GM19463 (cell line): ENCODE data around the gene GNB2.
A peak's percentile ranks its signal among the peaks of the same experiment; 100 is the strongest.

Source experiments
- ATAC-seq: cut with Tn5 transposase; IDR thresholded peaks from one replicate; pipeline ENCODE4 v1.9.1; 2021; ENCODE audit warnings: mild to moderate bottlenecking, moderate library complexity; ENCODE audit not compliant: unreplicated experiment

GNB2 gene

GRCh38 chr7:100673302-100673941 lies at the start of gene GNB2:
TSS of gene GNB2 (plus strand) at chr7:100673740. CDS start at chr7:100676266, 2,526 bp downstream.
- peak; percentile 66 for ATAC-seq

GRCh38 chr7:100623951-100624824 lies 49.4 kb upstream of the GNB2 start:
- ATAC-seq: no peak

GRCh38 chr7:100626055-100626454 lies 47.5 kb upstream of the GNB2 start:
- no peak for ATAC-seq

- peak; percentile 84 for ATAC-seq
Measured at GRCh38 chr7:100626530-100627237, 46.9 kb upstream of the GNB2 start.

- ATAC-seq: no peak
Measured at GRCh38 chr7:100627238-100627549, 46.3 kb upstream of the GNB2 start.

GRCh38 chr7:100629117-100629716 lies 44.3 kb upstream of the GNB2 start:
- no peak for ATAC-seq

- no peak for ATAC-seq
Measured at GRCh38 chr7:100630066-100630465, 43.5 kb upstream of the GNB2 start.

GRCh38 chr7:100632951-100633717 lies 40.4 kb upstream of the GNB2 start:
- peak; percentile 48 for ATAC-seq

- ATAC-seq: no peak
Measured at GRCh38 chr7:100639995-100640516, 33.5 kb upstream of the GNB2 start.

GRCh38 chr7:100640517-100641440 lies 32.8 kb upstream of the GNB2 start:
- ATAC-seq: no peak

GRCh38 chr7:100641463-100641859 lies 32.1 kb upstream of the GNB2 start, which contains the start of gene TFR2:
TSS of gene TFR2 (minus strand) at chr7:100641552. CDS start at chr7:100641509, 43 bp downstream.
- no peak for ATAC-seq

- no peak for ATAC-seq
Measured at GRCh38 chr7:100641860-100642533, 31.5 kb upstream of the GNB2 start.

- no peak for ATAC-seq
Measured at GRCh38 chr7:100642534-100642907, 31.0 kb upstream of the GNB2 start.

GRCh38 chr7:100649826-100650565 lies 23.5 kb upstream of the GNB2 start:
- ATAC-seq: no peak

GRCh38 chr7:100654908-100655831 lies 18.4 kb upstream of the GNB2 start:
- ATAC-seq: no peak

- ATAC-seq: no peak
Measured at GRCh38 chr7:100655908-100656674, 17.4 kb upstream of the GNB2 start, which contains the start of gene ACTL6B. TSS of gene ACTL6B (minus strand) at chr7:100656448. CDS start at chr7:100656354, 94 bp downstream.
